ENCODE measurements around the gene MATR3.
A peak's percentile ranks its signal among the peaks of the same experiment; 100 is the strongest.

DNA sequence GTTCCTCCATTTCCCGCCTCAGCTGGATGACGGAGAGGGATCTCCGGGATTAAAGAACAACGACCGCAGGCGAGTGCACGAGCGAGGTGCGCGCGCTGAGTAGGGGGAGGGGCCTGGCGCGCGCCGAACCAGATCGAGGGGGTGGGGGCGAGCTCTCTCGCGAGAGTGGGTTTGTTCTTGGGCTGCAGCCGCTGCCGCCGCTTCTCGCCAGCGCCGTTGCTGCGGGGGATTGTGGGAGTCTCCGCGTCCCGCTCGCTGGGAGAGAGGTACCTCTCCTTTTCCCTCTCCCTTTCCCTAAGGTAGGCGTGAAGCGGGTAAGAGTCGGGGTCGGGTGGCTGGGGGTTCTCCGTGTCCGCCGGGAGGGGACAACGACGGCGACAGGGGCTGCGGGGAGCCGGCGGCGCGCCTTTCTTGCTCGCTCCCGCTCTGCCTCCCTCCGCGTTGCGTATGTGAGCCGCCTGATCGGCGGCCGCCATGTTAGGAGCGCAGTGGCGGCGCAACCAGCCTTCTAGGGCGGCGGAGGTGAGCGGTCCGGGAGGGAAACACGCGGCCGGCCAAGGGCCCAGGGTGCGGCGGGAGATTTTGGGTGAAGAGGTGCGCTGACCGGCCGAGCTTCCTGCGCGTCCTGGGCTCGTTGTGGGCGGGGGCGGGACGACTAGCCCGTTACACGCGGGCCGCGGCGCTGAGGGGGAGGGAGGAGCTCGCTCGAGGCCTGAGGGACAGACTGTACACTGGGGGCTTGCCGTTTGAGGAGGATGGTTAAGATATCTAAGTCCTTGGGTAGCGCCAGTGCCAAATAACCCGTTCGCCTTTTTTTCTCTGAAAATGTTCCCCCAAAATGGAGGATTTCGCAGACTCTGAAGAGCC, at the start of gene MATR3:
- TF ChIP-seq POLR2AphosphoS5 (IDR thresholded peaks at IDR 0.05; ENCODE audit: low read depth, low read length): peak; percentile 90
- TF ChIP-seq TAF1 (IDR thresholded peaks at IDR 0.05; ENCODE audit: borderline replicate concordance, insufficient read depth, low read length): peak; percentile 95
